Breast epithelium (tissue), 3 donors: Measurements from ENCODE around the gene CTNNA2.

Experiments used
- CTCF ChIP-seq, 3 donors: fragments of 450-650 bp; IDR thresholded peaks; one replicate each; pipeline ENCODE4 v1.5.1; 2016 to 2017; ENCODE audit warnings: antibody characterized with exemption in 3 of 3, mild to moderate bottlenecking in 3 of 3, moderate library complexity in 3 of 3
- POLR2A ChIP-seq: fragments of 450-650 bp; IDR thresholded peaks from one replicate; pipeline ENCODE4 v1.6.1; 2016; ENCODE audit warnings: antibody characterized with exemption, mild to moderate bottlenecking, moderate library complexity
- POLR2AphosphoS5 ChIP-seq, 3 donors: sonication (generic); formaldehyde crosslinking; IDR thresholded peaks; one replicate each; pipeline ENCODE4 v1.6.1; 2017; ENCODE audit warnings: antibody characterized with exemption in 3 of 3

GRCh38 chr2:80300954-80301353, 788.1 kb downstream of the CTNNA2 start:
- TF ChIP-seq POLR2A (no peak), CTCF (IDR thresholded peaks at IDR 0.05) (no peak), POLR2AphosphoS5 (IDR thresholded peaks at IDR 0.05) (no peak)
